ENCODE results near the gene ANAPC1. TPM values are rescaled to one million over a fixed set of nuclear protein-coding genes. Genes with fewer than 3 reads are reported as not detected.
"Not testable (repeated sequence)": the region's sequence is repeated elsewhere in the genome, so short reads cannot be mapped to it uniquely, and the experiment has no call there.

ANAPC1 gene
- total and polyA plus RNA-seq, 4 donors = 3.5 to 36.9 (median 19.4) TPM

GRCh38 chr2:111781443-111782094 is 102.4 kb downstream of the ANAPC1 start:
- 77% methylated on average over 8 of the region's 9 CpGs for WGBS
- DNase-seq (ENCODE audit: low spot score); H3K27me3 ChIP-seq (ENCODE audit: control insufficient read depth in 4 of 4, insufficient read depth in 4 of 4, low read length in 3 of 4); H3K9ac ChIP-seq (ENCODE audit: low read depth in 1 of 2, low read length in 2 of 2); H3K4me1 ChIP-seq (ENCODE audit: control insufficient read depth in 4 of 4, insufficient read depth in 4 of 4, low read length in 3 of 4); H3K27ac ChIP-seq (ENCODE audit: low read depth in 1 of 2, low read length in 2 of 2); H3K9me3 ChIP-seq (ENCODE audit: control insufficient read depth in 4 of 4, low read length in 3 of 4); H3K36me3 ChIP-seq (ENCODE audit: control insufficient read depth in 4 of 4, insufficient read depth in 3 of 4, low read depth in 1 of 4, low read length in 3 of 4); H3K4me3 ChIP-seq (ENCODE audit: low read depth in 1 of 3, low read length in 3 of 3): not testable (repeated sequence)

- WGBS = 75% methylated on average over 4 of the region's 4 CpGs
- H3K9me3 ChIP-seq (ENCODE audit: control insufficient read depth in 4 of 4, low read length in 3 of 4) = not testable (repeated sequence)
These were observed 106.8 kb downstream of the ANAPC1 start for GRCh38 chr2:111777155-111777554.

GRCh38 chr2:111776296-111776695 is 107.7 kb downstream of the ANAPC1 start:
- DNase-seq (ENCODE audit: low spot score); H3K9me3 ChIP-seq (ENCODE audit: control insufficient read depth in 4 of 4, low read length in 3 of 4); H3K27me3 ChIP-seq (ENCODE audit: control insufficient read depth in 4 of 4, insufficient read depth in 4 of 4, low read length in 3 of 4); H3K36me3 ChIP-seq (ENCODE audit: control insufficient read depth in 4 of 4, insufficient read depth in 3 of 4, low read depth in 1 of 4, low read length in 3 of 4); H3K4me1 ChIP-seq (ENCODE audit: control insufficient read depth in 4 of 4, insufficient read depth in 4 of 4, low read length in 3 of 4); H3K9ac ChIP-seq (ENCODE audit: low read depth in 1 of 2, low read length in 2 of 2); H3K4me3 ChIP-seq (ENCODE audit: low read depth in 1 of 3, low read length in 3 of 3); H3K27ac ChIP-seq (ENCODE audit: low read depth in 1 of 2, low read length in 2 of 2): not testable (repeated sequence)
- 85% methylated on average over 1 of the region's 3 CpGs for WGBS

More at GRCh38 chr2:111777155-111777554, 106.8 kb downstream of the ANAPC1 start:
- DNase-seq (ENCODE audit: low spot score); H3K27ac ChIP-seq (ENCODE audit: low read depth in 1 of 2, low read length in 2 of 2); H3K36me3 ChIP-seq (ENCODE audit: control insufficient read depth in 4 of 4, insufficient read depth in 3 of 4, low read depth in 1 of 4, low read length in 3 of 4); H3K4me3 ChIP-seq (ENCODE audit: low read depth in 1 of 3, low read length in 3 of 3); H3K4me1 ChIP-seq (ENCODE audit: control insufficient read depth in 4 of 4, insufficient read depth in 4 of 4, low read length in 3 of 4); H3K9ac ChIP-seq (ENCODE audit: low read depth in 1 of 2, low read length in 2 of 2); H3K27me3 ChIP-seq (ENCODE audit: control insufficient read depth in 4 of 4, insufficient read depth in 4 of 4, low read length in 3 of 4): not testable (repeated sequence)

GRCh38 chr2:111772180-111772579 is 111.8 kb downstream of the ANAPC1 start:
- not testable (repeated sequence) for H3K27me3 ChIP-seq (ENCODE audit: control insufficient read depth in 4 of 4, insufficient read depth in 4 of 4, low read length in 3 of 4); H3K4me1 ChIP-seq (ENCODE audit: control insufficient read depth in 4 of 4, insufficient read depth in 4 of 4, low read length in 3 of 4); H3K27ac ChIP-seq (ENCODE audit: low read depth in 1 of 2, low read length in 2 of 2); DNase-seq (ENCODE audit: low spot score); H3K9ac ChIP-seq (ENCODE audit: low read depth in 1 of 2, low read length in 2 of 2); H3K36me3 ChIP-seq (ENCODE audit: control insufficient read depth in 4 of 4, insufficient read depth in 3 of 4, low read depth in 1 of 4, low read length in 3 of 4); H3K9me3 ChIP-seq (ENCODE audit: control insufficient read depth in 4 of 4, low read length in 3 of 4); H3K4me3 ChIP-seq (ENCODE audit: low read depth in 1 of 3, low read length in 3 of 3)
- WGBS = 78% methylated on average over 1 of the region's 6 CpGs

GRCh38 chr2:111770916-111771658 is 112.9 kb downstream of the ANAPC1 start:
- not testable (repeated sequence) for H3K27ac ChIP-seq (ENCODE audit: low read depth in 1 of 2, low read length in 2 of 2); DNase-seq (ENCODE audit: low spot score); H3K9me3 ChIP-seq (ENCODE audit: control insufficient read depth in 4 of 4, low read length in 3 of 4); H3K4me3 ChIP-seq (ENCODE audit: low read depth in 1 of 3, low read length in 3 of 3); H3K9ac ChIP-seq (ENCODE audit: low read depth in 1 of 2, low read length in 2 of 2); H3K27me3 ChIP-seq (ENCODE audit: control insufficient read depth in 4 of 4, insufficient read depth in 4 of 4, low read length in 3 of 4); H3K36me3 ChIP-seq (ENCODE audit: control insufficient read depth in 4 of 4, insufficient read depth in 3 of 4, low read depth in 1 of 4, low read length in 3 of 4); H3K4me1 ChIP-seq (ENCODE audit: control insufficient read depth in 4 of 4, insufficient read depth in 4 of 4, low read length in 3 of 4)
- 89% methylated on average over 2 of the region's 3 CpGs for WGBS

Data from liver (tissue), 9 donors.